Mesothelial cell of epicardium (in vitro differentiated cells): ENCODE data around the gene CPA5. TPM values are rescaled to one million over a fixed set of nuclear protein-coding genes. Genes with fewer than 3 reads are reported as not detected.

ENCODE experiments used
- DNase-seq, 2 experiments: peaks; one replicate each; pipeline ENCODE4 v3.0.0; 2021; ENCODE audit warnings: low spot score in 2 of 2; ENCODE audit not compliant: unreplicated experiment in 2 of 2
- H3K27ac Mint-ChIP-seq: 2 replicates; pipeline ENCODE4 v1.8.0; 2021; ENCODE audit warnings: mixed read lengths
- H3K27me3 Mint-ChIP-seq: 2 replicates; pipeline ENCODE4 v1.8.0; 2021; ENCODE audit warnings: low read depth, mixed read lengths
- H3K36me3 Mint-ChIP-seq: 2 replicates; pipeline ENCODE4 v1.8.0; 2021; ENCODE audit warnings: mixed read lengths
- H3K4me1 Mint-ChIP-seq: 2 replicates; pipeline ENCODE4 v1.8.0; 2021; ENCODE audit warnings: mixed read lengths
- H3K4me3 Mint-ChIP-seq: 2 replicates; pipeline ENCODE4 v1.8.0; 2021; ENCODE audit warnings: mild to moderate bottlenecking, moderate library complexity, mixed read lengths
- H3K9me3 Mint-ChIP-seq: 2 replicates; pipeline ENCODE4 v1.8.0; 2021; ENCODE audit warnings: mixed read lengths
- total RNA-seq: library from RNA; stranded (reverse); gene quantifications from 3 replicates; pipeline ENCODE4 v1.2.1, GENCODE V29; 2021
- TF ChIP-seq, protein P1 (sequence below): fragments of 200-600 bp; sonication (generic); IDR thresholded peaks from one replicate; pipeline ENCODE4 v1.5.0; 2021; ENCODE audit warnings: antibody characterized with exemption; ENCODE audit not compliant: unreplicated experiment

Gene CPA5
- total RNA-seq, 1 donor from 2014 or later: not detected

DNA sequence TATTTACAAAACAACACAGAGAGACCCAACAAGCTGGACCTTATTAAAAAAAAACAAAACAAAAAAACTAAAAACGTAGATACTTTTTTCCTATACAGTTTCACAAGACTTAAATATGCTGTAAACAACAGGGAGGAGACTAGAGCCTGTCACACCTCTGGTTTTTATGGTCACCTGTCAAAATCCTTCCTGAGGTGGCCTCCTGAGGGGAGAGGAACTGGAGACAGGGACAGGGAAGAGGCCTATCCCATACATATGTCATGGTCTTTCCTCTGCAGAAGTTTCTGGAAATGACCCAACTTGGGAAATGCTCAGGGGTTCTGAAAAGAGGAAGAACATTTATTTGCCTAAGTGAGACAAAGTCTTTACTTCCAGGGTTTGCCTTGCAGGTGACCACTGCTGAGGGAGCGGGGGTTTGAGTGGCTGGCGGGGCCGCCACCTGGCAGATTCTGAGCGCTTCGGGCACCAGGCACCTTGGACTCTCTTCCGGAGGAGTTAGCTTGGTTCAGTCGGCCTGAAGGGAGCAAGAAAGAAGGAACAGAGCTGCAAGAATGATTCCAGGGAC lies 54.0 kb downstream of the CPA5 start:
- Mint-ChIP-seq H3K27me3 (no peaks in the 10 kb centered on the region), H3K4me3 (no peak overlapping the region), H3K27ac (peak overlapping the region; percentile 96), H3K9me3 (no peaks in the 10 kb centered on the region), H3K36me3 (peaks cover 15% of the 10 kb centered on the region), H3K4me1 (peaks cover 67% of the 10 kb centered on the region)
- TF ChIP-seq, protein P1, sequence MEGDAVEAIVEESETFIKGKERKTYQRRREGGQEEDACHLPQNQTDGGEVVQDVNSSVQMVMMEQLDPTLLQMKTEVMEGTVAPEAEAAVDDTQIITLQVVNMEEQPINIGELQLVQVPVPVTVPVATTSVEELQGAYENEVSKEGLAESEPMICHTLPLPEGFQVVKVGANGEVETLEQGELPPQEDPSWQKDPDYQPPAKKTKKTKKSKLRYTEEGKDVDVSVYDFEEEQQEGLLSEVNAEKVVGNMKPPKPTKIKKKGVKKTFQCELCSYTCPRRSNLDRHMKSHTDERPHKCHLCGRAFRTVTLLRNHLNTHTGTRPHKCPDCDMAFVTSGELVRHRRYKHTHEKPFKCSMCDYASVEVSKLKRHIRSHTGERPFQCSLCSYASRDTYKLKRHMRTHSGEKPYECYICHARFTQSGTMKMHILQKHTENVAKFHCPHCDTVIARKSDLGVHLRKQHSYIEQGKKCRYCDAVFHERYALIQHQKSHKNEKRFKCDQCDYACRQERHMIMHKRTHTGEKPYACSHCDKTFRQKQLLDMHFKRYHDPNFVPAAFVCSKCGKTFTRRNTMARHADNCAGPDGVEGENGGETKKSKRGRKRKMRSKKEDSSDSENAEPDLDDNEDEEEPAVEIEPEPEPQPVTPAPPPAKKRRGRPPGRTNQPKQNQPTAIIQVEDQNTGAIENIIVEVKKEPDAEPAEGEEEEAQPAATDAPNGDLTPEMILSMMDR: no peak
- no peak for DNase-seq

DNA sequence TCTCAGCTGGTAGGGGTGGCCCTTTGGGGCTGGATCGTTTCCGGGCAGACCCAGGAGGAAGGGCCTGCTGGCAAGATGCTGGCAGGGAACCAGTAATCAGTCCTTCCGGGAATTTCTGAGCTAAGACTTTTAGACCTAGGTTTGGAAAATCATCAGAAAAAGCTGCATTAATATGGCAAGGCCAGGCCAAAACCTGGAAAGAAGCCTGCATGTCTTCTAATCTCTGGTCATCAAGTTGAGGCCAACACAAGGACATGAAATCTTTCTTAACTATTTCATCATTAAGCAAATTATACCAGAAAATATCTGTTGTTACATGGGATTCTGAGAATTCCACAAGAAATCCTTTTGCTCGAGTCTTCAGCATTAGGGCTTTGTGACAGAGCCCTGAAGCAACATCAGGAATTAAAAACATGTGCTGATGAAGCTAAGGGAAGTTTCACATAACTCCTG lies 55.5 kb downstream of the CPA5 start:
- DNase-seq: no peak
- Mint-ChIP-seq H3K27me3 (no peaks in the 10 kb centered on the region), H3K36me3 (peaks cover 15% of the 10 kb centered on the region), H3K4me1 (peaks cover 54% of the 10 kb centered on the region), H3K4me3 (no peak overlapping the region), H3K9me3 (no peaks in the 10 kb centered on the region), H3K27ac (peak overlapping the region; percentile 92)
- TF ChIP-seq, protein P1: no peak

DNA sequence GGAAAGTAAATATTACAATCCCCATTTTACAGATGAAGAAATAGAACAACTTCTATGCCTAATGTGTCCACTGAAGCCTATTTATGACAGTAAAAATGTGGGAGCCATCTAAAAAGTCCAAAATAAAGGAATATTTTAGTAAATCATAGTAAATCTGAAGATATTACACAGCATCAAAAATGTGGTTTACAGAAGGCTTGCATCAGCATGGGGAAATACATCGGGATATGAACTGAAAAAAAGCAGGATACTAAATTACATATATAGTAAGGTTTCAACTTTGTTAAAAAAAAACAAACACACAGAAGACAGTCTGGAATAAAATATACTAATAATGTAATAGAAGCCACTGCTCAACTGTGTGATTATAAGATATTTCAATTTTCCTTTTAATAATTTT lies 56.5 kb downstream of the CPA5 start:
- Mint-ChIP-seq H3K27me3 (no peaks in the 10 kb centered on the region), H3K9me3 (no peaks in the 10 kb centered on the region), H3K36me3 (peaks cover 15% of the 10 kb centered on the region), H3K4me3 (no peak overlapping the region), H3K4me1 (peaks cover 51% of the 10 kb centered on the region), H3K27ac (peak overlapping the region; percentile 92)
- no peak for DNase-seq
- TF ChIP-seq, protein P1: no peak

DNA sequence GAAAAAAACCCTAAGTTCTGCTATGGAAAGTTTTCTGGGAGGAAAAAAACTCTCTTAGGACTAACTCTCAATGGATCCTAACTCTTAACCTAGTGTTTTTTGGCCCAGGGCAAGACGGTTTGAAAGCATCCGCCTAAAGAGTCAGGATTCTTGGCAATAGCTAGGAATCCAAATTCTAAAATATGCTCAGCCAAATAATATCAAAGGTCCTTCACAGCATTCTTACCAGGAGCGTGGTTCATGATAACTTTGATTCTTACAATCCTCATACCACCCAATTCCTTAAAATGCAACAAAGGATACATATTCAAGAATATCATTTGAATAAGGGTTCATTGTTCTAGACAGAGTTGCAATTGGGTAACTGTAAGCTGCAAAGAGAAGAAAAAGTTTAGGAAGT lies 57.0 kb downstream of the CPA5 start:
- H3K27me3 Mint-ChIP-seq: no peaks in the 10 kb centered on the region
- H3K9me3 Mint-ChIP-seq: no peaks in the 10 kb centered on the region
- peaks cover 46% of the 10 kb centered on the region for H3K4me1 Mint-ChIP-seq
- no peak for DNase-seq
- no peak overlapping the region for H3K27ac Mint-ChIP-seq
- H3K36me3 Mint-ChIP-seq: peaks cover 15% of the 10 kb centered on the region
- H3K4me3 Mint-ChIP-seq: no peak overlapping the region
- TF ChIP-seq, protein P1: no peak

DNA sequence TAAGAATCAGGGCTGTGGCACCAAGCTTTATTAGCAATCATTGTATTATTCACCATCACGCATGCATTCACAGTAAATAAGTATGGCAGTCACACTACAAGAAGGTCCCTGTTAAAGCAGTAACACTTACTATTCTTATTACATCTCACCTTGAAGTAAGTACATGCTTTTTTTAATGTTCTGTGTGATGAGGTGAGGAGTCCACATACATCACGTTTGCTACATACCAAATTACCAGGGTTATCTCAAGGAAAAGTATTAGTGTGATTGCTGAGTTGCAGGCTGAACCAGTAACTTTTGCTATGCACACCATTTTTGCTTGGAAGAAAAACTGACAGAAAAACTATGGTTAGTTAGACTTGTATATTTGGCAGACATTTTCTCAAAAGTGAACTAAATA lies 60.4 kb downstream of the CPA5 start:
- Mint-ChIP-seq H3K9me3 (no peaks in the 10 kb centered on the region), H3K27ac (no peak overlapping the region), H3K4me1 (peaks cover 43% of the 10 kb centered on the region), H3K27me3 (no peaks in the 10 kb centered on the region), H3K36me3 (peaks cover 9% of the 10 kb centered on the region), H3K4me3 (no peak overlapping the region)
- DNase-seq: no peak
- TF ChIP-seq, protein P1: no peak
